Stimulated activated CD8-positive, alpha-beta memory T cell treated with anti-CD3 and anti-CD28 coated beads, Interleukin-4, amount 100 ng/mL, for 4 hours (primary cell): Measurements from ENCODE around the gene TRIL.

Experiments used
- DNase-seq, 2 donors: peaks; one replicate each; pipeline ENCODE4 v3.0.0-alpha.2; 2020; ENCODE audit warnings: low read depth in 2 of 2, low spot score in 1 of 2

Gene TRIL, protein sequence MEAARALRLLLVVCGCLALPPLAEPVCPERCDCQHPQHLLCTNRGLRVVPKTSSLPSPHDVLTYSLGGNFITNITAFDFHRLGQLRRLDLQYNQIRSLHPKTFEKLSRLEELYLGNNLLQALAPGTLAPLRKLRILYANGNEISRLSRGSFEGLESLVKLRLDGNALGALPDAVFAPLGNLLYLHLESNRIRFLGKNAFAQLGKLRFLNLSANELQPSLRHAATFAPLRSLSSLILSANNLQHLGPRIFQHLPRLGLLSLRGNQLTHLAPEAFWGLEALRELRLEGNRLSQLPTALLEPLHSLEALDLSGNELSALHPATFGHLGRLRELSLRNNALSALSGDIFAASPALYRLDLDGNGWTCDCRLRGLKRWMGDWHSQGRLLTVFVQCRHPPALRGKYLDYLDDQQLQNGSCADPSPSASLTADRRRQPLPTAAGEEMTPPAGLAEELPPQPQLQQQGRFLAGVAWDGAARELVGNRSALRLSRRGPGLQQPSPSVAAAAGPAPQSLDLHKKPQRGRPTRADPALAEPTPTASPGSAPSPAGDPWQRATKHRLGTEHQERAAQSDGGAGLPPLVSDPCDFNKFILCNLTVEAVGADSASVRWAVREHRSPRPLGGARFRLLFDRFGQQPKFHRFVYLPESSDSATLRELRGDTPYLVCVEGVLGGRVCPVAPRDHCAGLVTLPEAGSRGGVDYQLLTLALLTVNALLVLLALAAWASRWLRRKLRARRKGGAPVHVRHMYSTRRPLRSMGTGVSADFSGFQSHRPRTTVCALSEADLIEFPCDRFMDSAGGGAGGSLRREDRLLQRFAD

DNA sequence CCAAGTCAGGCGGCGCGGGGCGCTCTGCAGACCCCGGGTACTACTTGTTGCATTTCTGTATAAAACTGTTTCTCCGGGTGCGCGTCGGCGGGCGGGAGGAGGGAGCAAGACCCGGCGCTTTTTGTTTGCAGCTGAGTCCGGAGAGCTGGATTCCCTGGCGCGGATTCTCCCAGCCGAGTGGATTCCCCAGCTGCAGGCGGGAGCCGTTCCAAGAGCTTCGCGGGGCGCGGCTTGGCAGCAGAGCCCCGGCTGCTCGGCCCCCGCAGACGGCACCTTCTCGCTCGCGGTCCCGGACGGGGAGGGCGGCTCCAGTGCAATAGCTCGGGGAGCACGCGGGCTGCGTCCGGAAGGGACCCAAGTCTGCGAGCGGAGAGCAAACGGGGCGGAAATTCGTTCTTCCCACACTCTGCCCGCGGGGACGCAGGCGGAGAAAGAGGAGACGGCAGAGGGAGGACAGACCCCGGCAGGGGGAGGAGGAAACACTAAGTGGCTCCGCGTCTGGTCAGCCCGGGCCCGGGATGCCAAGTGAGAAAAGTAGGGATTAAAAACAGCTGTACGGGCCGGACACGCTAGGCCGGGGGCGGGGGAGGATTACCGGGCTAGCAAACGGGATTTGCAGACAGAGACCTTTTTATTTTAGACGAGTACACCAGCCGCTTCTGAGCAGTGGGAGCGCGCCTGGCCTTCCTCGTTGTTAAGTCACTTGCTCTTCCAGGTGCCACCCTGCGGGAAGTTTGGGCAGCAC lies at the start of gene TRIL:
TSS of gene TRIL (minus strand) at position 96 of the 745 bp plus-strand sequence. CDS start 284 bp downstream, outside the sequence.
- DNase-seq = no peak

- DNase-seq = no peak
Observed at GRCh38 chr7:29007127-29007526, 49.0 kb upstream of the TRIL start.

- no peak for DNase-seq
Observed at GRCh38 chr7:29005829-29006228, 47.7 kb upstream of the TRIL start.

GRCh38 chr7:29005406-29005805 lies 47.3 kb upstream of the TRIL start:
- no peak for DNase-seq

GRCh38 chr7:29003703-29004102 lies 45.6 kb upstream of the TRIL start:
- no peak for DNase-seq

GRCh38 chr7:29000717-29001076 lies 42.6 kb upstream of the TRIL start:
- DNase-seq = no peak

GRCh38 chr7:28999895-29000716 lies 42.0 kb upstream of the TRIL start:
- DNase-seq = no peak

- no peak for DNase-seq
Observed at GRCh38 chr7:28999427-28999826, 41.3 kb upstream of the TRIL start.

GRCh38 chr7:28998105-28998504 lies 40.0 kb upstream of the TRIL start:
- no peak for DNase-seq

DNA sequence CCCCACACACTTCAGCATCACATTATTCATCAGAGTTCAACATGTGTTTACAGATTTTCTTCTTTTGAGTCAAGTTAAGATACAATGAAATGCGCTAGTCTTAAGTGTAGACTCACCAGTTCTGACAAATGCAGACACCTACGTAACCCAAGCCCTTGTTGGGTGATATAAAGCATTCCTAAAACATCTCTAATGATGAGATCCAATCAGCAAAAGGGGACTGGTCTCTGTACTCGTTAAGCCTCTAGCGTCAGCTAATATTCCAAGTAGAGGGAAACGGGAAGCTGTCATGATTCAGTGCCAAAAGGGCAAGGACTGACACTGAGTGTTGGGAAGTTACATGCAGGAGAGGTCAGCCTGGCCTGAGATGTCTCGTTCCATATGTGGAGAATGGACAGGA lies 38.7 kb upstream of the TRIL start:
- DNase-seq = no peak

- DNase-seq = no peak
Observed at GRCh38 chr7:28993371-28993770, 35.2 kb upstream of the TRIL start.

DNA sequence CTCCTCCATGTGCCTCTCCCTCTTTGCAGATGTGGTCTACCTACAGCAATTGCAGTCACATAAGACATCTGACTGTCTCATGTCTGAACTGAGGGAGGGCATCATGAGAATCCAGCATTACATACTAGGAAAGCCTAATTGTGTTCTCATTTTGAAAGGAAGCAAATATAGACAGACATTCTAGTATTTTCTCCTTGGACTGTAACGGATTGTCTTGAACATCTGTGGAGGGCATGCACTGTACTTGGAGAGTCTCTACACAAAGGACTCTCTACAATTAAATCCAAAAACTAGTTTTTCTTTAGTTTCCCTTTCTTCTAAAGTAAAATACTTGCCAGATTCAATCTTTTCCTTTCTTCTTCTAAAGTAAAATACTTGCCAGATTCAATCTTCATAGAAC lies 34.7 kb upstream of the TRIL start:
- DNase-seq = no peak

- DNase-seq = no peak
Observed at GRCh38 chr7:28990200-28990960, 32.2 kb upstream of the TRIL start.

- no peak for DNase-seq
Observed at GRCh38 chr7:28989211-28989980, 31.3 kb upstream of the TRIL start.

GRCh38 chr7:28988810-28989209 lies 30.7 kb upstream of the TRIL start:
- DNase-seq = no peak

DNA sequence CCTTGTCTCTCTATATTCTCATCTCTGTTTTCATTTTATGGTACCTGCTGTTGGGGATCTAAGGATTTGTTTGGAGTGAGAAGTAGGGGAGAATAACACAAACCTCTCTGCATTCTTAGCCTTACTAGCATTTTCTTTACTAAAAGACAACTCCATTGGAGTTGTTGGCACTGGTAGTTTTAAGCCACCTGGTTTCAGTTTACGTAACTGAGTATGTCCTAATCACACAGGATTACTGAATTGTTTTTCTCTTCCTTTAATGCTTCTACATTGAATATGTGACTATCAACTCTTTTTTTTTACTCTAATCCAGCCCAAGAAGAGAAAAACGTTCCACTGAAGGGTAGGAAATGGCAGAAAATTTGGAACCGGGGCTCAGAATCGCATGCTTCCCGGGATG lies 30.0 kb upstream of the TRIL start:
- DNase-seq = no peak

GRCh38 chr7:28986765-28987110 lies 28.6 kb upstream of the TRIL start:
- DNase-seq = no peak

DNA sequence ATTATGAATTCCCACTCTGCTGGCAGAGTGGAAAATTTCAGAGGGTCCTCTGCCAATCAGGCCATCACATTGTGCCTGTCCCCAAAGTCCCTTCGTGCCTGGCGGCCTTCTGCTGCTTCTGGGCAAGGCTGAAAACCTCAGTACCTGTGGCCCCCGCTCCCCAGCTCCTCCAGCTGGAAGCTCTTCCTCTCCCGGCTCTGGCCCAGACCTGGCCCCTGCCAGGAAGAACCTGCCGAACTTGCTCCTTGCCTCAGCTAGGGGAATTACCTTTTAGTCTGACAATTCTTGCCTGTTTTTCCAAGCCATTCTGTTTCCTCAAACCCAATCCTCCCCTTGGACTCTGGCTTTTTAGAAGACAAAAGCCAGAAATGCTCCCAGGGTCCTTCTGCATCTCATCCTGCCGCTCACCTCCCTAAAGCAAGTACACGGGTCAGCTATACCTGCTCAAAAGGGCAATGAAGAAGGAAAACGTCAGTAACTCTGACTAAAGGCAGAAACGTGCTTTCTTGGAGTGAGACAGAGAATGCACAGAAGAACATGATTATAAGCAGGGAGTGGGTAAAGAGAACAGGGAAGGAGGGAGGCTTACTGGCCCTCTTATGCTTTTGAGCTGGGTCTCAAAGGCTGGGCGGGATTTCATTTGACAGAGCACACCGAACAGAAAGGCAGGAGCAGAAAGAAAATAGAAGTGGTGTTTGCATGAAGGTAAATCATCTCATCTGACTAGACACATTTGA lies 28.1 kb upstream of the TRIL start:
- no peak for DNase-seq

GRCh38 chr7:28984631-28985030 lies 26.5 kb upstream of the TRIL start:
- no peak for DNase-seq
